Stimulated activated CD4-positive, alpha-beta T cell treated with anti-CD3 and anti-CD28 coated beads, Interleukin-4, amount 100 ng/mL, for 4 hours (primary cell): ENCODE measurements around the gene AK9.
"Not testable (repeated sequence)": the region's sequence is repeated elsewhere in the genome, so short reads cannot be mapped to it uniquely, and the experiment has no call there.

Source experiments
- DNase-seq, 2 experiments: peaks; one replicate each; pipeline ENCODE4 v3.0.0-alpha.2; 2020

The AK9 gene

GRCh38 chr6:109612268-109612667 is 78.7 kb downstream of the AK9 start:
- no peak for DNase-seq

DNA sequence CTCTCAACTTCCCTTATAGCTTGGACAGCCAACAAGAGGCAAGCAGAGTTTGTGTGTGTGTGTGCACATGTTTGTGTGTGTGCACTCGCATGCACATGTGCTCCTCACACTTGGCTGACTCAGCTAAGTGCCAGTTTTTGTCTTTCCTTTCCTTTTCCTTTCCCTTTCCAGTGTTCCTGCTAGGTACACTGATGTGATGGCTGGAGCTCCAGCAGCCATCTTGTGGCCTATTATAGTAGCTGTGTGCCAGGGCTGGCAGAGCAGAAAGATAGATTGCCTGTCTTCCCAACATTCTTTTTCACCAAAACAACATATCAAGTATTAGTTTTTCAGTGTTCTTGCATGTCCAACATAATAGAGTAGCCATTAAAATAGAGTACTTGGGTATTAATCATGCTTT is 79.5 kb downstream of the AK9 start:
- no peak for DNase-seq

GRCh38 chr6:109610590-109610989 is 80.4 kb downstream of the AK9 start:
- no peak for DNase-seq

GRCh38 chr6:109609737-109610136 is 81.3 kb downstream of the AK9 start:
- DNase-seq, result no peak

- DNase-seq, result no peak
These were observed 84.6 kb downstream of the AK9 start for GRCh38 chr6:109606359-109606758.

DNA sequence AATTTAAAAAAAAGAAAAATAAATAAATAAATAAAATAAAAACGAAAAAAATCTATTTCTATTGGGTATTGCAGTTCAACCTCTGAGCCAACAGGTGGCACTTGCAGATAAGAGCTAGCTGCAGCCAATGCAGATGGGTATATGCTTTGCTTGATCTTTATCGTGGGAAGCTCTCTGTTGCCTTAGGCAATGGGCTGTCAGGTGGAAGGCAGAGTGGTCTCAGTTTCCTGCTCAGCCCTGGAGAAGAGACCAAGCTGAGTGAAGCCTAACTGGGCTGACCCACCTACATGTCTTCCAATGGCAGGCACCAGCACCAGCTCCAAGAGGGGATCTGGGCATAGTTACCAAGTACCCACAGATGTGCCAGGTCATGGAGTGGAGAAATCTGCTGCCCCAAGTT is 95.0 kb downstream of the AK9 start:
- no peak for DNase-seq

GRCh38 chr6:109580519-109580918 is 110.5 kb downstream of the AK9 start:
- DNase-seq, result no peak

DNA sequence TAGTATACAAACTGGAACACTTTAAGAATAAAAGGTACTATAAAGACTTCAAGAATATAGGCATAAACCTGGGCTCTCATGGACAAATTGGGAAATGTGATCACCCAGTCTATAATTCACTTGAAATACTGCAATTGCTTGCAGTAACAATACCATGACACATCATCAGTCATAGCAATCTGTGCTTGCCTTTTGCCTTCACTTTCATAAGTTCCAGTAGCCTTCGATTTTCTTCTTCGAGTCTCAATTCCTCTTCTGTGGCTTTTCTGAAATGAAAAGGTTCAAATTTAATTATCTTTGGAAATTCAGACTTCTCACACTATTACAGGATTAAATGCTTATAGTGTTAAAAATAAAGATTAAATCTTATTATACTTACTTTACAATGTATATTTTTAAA is 111.6 kb downstream of the AK9 start:
- DNase-seq, result no peak

GRCh38 chr6:109569901-109570300 is 121.1 kb downstream of the AK9 start:
- DNase-seq, result not testable (repeated sequence)

DNA sequence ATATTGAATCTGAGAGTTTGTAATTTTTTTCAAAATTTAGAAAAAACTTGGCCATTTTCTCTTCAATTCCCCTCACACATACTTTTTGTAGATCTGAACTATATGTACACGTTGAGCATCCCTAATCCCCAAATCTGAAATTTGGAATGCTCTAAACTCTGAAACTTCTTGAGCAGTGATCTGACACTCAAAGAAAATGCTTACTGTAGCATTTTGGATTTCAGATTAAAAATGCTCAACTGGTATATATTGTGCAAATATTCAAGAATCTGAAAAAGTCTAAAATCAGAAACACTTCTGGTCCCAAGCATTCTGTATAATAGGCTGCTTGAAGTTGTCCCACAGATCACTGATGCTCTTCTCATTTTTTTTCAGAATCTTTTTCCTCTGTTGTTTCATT is 129.2 kb downstream of the AK9 start:
- DNase-seq, result no peak

GRCh38 chr6:109531446-109531845 is 159.6 kb downstream of the AK9 start:
- no peak for DNase-seq

DNA sequence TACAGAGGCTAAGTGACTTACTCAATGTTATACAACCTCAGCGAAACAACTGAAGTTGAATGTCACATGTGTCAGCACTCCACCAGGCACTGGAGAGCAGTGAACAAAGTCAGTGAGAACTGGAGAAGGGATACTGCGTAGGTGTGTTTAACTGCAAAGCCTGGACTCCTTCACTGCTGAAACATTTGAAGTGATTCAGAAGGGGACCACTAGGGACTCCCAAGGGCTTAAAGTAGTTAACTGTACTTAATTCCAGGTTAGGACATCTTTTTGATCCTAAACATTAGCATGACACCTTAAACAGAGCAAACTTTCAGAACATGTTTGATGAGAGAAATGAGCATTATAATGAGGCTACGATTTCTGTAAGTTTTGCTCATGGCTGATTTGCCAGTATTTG is 163.0 kb downstream of the AK9 start:
- no peak for DNase-seq

- DNase-seq, result peak; percentile 19 to 40
These were observed 163.9 kb downstream of the AK9 start for GRCh38 chr6:109526905-109527628.

- DNase-seq, result no peak
These were observed 166.9 kb downstream of the AK9 start for GRCh38 chr6:109524129-109524528.

DNA sequence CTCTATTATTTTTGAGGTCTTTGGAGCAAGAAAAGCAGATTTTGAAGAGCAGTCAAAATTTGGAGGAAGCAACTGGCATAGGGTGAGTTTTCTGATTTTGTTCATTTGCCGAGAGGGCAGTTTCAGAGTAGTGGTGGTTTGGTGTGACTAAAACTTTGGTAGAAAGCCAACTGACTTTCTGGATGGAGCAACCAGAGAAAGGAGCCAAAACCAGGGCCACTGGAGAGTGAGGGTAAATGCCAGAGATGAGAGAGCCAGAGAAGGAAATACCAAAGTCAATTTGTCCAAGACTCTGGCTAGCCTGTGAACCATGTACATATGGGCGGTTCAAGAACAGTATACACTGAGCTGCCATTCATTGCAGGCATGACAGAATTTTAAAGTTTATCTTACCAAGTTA is 167.5 kb downstream of the AK9 start:
- DNase-seq, result no peak

GRCh38 chr6:109521080-109521479 is 169.9 kb downstream of the AK9 start:
- DNase-seq, result no peak

- DNase-seq, result not testable (repeated sequence)
These were observed 171.4 kb downstream of the AK9 start for GRCh38 chr6:109519647-109520046.

GRCh38 chr6:109516929-109517328 is 174.1 kb downstream of the AK9 start:
- no peak for DNase-seq

DNA sequence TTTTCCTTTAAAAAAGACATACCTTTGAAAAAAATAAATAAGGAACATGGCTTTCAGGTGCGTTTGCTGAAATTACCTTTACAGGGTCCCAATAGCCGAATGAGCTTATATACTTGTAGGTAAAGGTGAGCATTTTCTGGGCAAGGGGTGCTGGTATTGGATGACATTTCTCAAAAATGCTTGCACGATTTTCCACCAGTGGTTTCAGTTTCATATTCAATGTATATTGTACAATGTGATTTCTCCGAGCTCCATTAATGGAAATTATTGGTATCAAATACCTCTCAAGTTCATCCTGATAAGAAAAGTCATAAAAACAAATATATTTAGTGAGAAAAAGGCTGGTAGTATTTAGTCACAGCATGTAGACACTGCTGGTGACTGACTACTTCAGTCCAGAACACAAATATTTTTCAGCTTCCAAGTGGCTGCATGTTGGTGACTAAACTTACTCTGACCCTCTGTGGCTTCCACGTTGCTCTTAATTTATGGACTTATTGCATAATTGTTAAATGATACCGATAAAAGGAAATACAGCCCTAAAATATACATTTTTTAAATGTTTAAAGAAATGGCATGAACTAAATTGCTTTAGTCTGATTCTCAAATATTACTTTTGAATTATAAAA is 175.1 kb downstream of the AK9 start:
- DNase-seq, result no peak

DNA sequence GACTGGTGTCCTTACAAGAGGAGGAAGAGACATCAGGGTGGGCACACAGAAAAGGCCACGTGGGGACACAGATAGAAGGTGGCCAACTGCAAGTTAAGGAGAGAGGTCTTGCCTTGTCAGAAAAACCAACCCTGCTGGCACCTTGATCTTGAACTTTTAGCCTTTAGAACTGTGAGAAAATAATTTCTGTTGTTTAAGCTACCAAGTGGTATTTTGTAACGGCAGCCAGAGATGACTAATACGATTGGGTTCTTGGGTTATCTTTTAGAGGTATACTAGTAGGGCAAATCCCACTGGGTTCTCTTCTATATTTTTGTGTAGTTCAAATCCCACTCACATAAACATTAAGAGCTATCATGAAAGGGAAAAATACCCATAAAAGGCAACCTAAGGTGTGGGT is 176.1 kb downstream of the AK9 start:
- DNase-seq, result no peak

- DNase-seq, result no peak
These were observed 177.4 kb downstream of the AK9 start for GRCh38 chr6:109513571-109514071.

DNA sequence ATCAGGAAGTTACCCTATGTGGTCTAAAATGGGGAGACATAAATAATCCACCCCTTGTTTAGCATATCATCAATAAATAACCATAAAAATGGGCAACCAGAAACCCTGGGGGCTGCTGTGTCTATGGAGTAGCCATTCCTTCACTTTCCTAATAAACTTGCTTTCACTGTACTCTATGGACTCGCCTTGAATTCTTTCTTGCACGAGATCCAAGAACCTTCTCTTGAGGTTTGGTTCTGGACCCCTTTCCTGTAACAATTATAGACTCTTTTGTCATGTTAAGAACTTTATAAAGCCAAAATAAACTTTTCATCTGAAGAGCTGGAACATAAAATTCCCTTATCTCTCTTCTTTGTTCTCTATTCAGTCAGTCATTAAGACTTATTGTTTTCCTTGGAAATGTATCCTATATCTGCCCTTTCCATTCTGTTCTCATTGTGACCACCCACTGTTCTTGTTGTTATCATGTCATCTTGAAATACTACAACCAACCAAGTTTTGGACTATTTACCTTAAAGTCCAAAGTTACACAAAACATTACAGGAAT is 178.7 kb downstream of the AK9 start:
- DNase-seq, result no peak

DNA sequence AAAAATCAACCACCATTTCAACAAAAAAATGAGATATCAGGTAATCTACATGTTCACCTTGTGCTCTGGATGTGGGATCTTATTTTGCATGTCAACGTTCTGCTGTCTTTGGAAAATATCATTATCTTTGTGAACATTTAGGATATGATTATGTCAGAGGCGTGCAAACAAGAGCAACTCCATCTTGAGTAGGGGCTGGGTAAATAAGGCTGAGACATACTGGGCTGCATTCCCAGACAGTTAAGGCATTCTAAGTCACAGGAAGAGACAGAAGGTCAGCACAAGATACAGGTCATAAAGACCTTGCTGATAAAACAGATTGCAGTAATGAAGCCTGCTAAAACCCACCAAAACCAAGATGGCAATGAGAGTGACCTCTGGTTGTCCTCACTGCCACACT is 179.2 kb downstream of the AK9 start:
- DNase-seq, result no peak

DNA sequence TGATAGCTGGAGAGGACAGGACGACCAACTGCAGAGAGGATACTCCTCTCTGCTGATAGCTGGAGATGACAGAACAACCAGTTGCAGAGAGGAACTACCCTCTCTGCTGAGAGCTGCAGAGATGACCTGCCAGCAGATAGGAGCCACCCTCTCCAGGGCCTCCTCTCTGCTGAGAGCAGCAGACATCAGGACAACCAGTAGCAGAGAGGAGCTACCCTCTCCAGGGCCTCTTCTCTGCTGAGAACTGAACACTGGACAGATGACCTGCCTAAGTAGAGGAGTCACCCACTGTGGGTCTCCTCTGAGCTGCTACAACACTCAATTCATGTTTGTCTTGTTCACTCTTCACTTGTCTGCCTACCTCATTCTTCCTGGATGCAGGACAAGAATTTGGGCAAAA is 180.6 kb downstream of the AK9 start:
- DNase-seq, result no peak
